Measurements from ENCODE around the gene SH3RF2. TPM values are rescaled to one million over a fixed set of nuclear protein-coding genes. Genes with fewer than 3 reads are reported as not detected.

SH3RF2 gene
- total and polyA plus RNA-seq, 4 donors = 1.0 to 10.5 (median 4.9) TPM

- no peak overlapping the region for H3K9ac ChIP-seq (ENCODE audit: low read depth in 1 of 2, low read length in 2 of 2)
- H3K4me3 ChIP-seq (ENCODE audit: low read depth in 1 of 3, low read length in 3 of 3) = no peak overlapping the region
- TF ChIP-seq YY1 (IDR thresholded peaks at IDR 0.05) = no peak
- TF ChIP-seq RXRA (IDR thresholded peaks at IDR 0.05) = no peak
- TF ChIP-seq HNF4A (conservative IDR thresholded peaks at IDR 0.05) = no peak
- no peak for TF ChIP-seq TAF1 (conservative IDR thresholded peaks at IDR 0.05)
- no peak for TF ChIP-seq RAD21 (IDR thresholded peaks at IDR 0.05)
- TF ChIP-seq FOXA1 (IDR thresholded peaks at IDR 0.05) = no peak
- TF ChIP-seq GABPA (IDR thresholded peaks at IDR 0.05 in 1 of 2, conservative IDR thresholded peaks at IDR 0.05 in 1 of 2) = no peak
- no peak for TF ChIP-seq HNF4G (IDR thresholded peaks at IDR 0.05)
- TF ChIP-seq SP1 (IDR thresholded peaks at IDR 0.05) = no peak
- TF ChIP-seq CTCF (IDR thresholded peaks at IDR 0.05; ENCODE audit: low read depth, low read length, missing input control) = no peak
- no peak for TF ChIP-seq JUND (IDR thresholded peaks at IDR 0.05)
- TF ChIP-seq ATF3 (IDR thresholded peaks at IDR 0.05) = no peak
- TF ChIP-seq ZBTB33 (IDR thresholded peaks at IDR 0.05) = no peak
- TF ChIP-seq FOXA2 (IDR thresholded peaks at IDR 0.05) = no peak
- TF ChIP-seq MAX (IDR thresholded peaks at IDR 0.05) = no peak
- TF ChIP-seq REST (IDR thresholded peaks at IDR 0.05) = no peak
- DNase-seq (ENCODE audit: low spot score) = no peak
- 86% methylated on average over 5 of the region's 5 CpGs for WGBS
- peaks cover 0 to 14% (median 6%) of the 10 kb centered on the region in 4 donors for H3K4me1 ChIP-seq (ENCODE audit: control insufficient read depth in 4 of 4, insufficient read depth in 4 of 4, low read length in 3 of 4)
- H3K36me3 ChIP-seq (ENCODE audit: control insufficient read depth in 4 of 4, insufficient read depth in 3 of 4, low read depth in 1 of 4, low read length in 3 of 4) = no peaks in the 10 kb centered on the region
- no peaks in the 10 kb centered on the region for H3K9me3 ChIP-seq (ENCODE audit: control insufficient read depth in 4 of 4, low read length in 3 of 4)
- no peaks in the 10 kb centered on the region for H3K27me3 ChIP-seq (ENCODE audit: control insufficient read depth in 4 of 4, insufficient read depth in 4 of 4, low read length in 3 of 4)
- H3K27ac ChIP-seq (ENCODE audit: low read depth in 1 of 2, low read length in 2 of 2) = no peak overlapping the region
Observed at GRCh38 chr5:146042628-146043279, 106.4 kb downstream of the SH3RF2 start.

Data from liver (tissue), 9 donors.